ENCODE measurements around the gene LRP2BP. TPM values are rescaled to one million over a fixed set of nuclear protein-coding genes. Genes with fewer than 3 reads are reported as not detected.

LRP2BP gene
- total and polyA plus RNA-seq, 2 of the 13 experiments (the other 11 are each of a cell fraction or from before 2014, with no cell fraction given), result 0.22 to 0.29 TPM

- ChIA-PET CTCF (ENCODE audit: low intra/inter-chr PET ratio, low total read pairs) (no interaction called here), POLR2A (no interaction called here)
- ATAC-seq, result no peak
- H2AFZ ChIP-seq (ENCODE audit: low read length), result no peak overlapping the region
- no TSS peak for BruUV-seq (replicated peaks)
- H3K4me2 ChIP-seq (ENCODE audit: low read depth, low read length), result peak overlapping the region; percentile 74; the same call in 1 of the 2 replicates
- no peak for TF ChIP-seq CREM (IDR thresholded peaks at IDR 0.05)
- TF ChIP-seq CREM (CRISPR knock-in tag; IDR thresholded peaks at IDR 0.05), result no peak
- no peak for TF ChIP-seq ZNF263 (CRISPR knock-in tag; IDR thresholded peaks at IDR 0.05)
- no peak for TF ChIP-seq EED (CRISPR knock-in tag; IDR thresholded peaks at IDR 0.05)
- no peak for TF ChIP-seq ZNF513 (CRISPR knock-in tag; conservative IDR thresholded peaks at IDR 0.05)
- TF ChIP-seq FOXJ3 (CRISPR knock-in tag; IDR thresholded peaks at IDR 0.05; ENCODE audit: borderline replicate concordance), result no peak
- TF ChIP-seq MIER3 (CRISPR knock-in tag; IDR thresholded peaks at IDR 0.05; ENCODE audit: borderline replicate concordance), result no peak
- no peak for TF ChIP-seq ELF3 (CRISPR knock-in tag; IDR thresholded peaks at IDR 0.05)
- no peak for TF ChIP-seq GPN1 (CRISPR knock-in tag; IDR thresholded peaks at IDR 0.05; ENCODE audit: borderline replicate concordance)
- TF ChIP-seq PPARG (CRISPR knock-in tag; conservative IDR thresholded peaks at IDR 0.05), result no peak
- no peak for TF ChIP-seq ZBTB20 (CRISPR knock-in tag; IDR thresholded peaks at IDR 0.05; ENCODE audit: borderline replicate concordance, low read depth)
- TF ChIP-seq TBX2 (CRISPR knock-in tag; IDR thresholded peaks at IDR 0.05; ENCODE audit: borderline replicate concordance), result no peak
- TF ChIP-seq ZNF142 (CRISPR knock-in tag; IDR thresholded peaks at IDR 0.05), result no peak
- TF ChIP-seq KAT7 (CRISPR knock-in tag; IDR thresholded peaks at IDR 0.05; ENCODE audit: borderline replicate concordance), result no peak
- no peak for TF ChIP-seq CHD4 (IDR thresholded peaks at IDR 0.05; ENCODE audit: borderline replicate concordance, low read length)
- TF ChIP-seq JUND (CRISPR knock-in tag; IDR thresholded peaks at IDR 0.05), result no peak
- no peak for TF ChIP-seq TOE1 (CRISPR knock-in tag; IDR thresholded peaks at IDR 0.05)
- no peak for TF ChIP-seq MAZ (IDR thresholded peaks at IDR 0.05; ENCODE audit: borderline replicate concordance, low read depth, low read length)
- no peak for TF ChIP-seq MAZ (CRISPR knock-in tag; IDR thresholded peaks at IDR 0.05; ENCODE audit: low read depth)
- intact Hi-C loops (cut with micrococcal nuclease; ENCODE audit: unreplicated experiment) (loop anchor here (5.0 kb wide), 1 partner anchor 197 kb away; the partner anchor contains the start of gene CFAP97), in situ Hi-C loops (cut with HindIII; ENCODE audit: extremely low pct_ligation_motif_present, low pct_unique_long_range_greater_than_20kb) (no loop called here)
- 94% methylated on average over 8 of the region's 8 CpGs for WGBS (ENCODE audit: low lambda C conversion rate)
- H3K27me3 ChIP-seq (ENCODE audit: control insufficient read depth in 1 of 2, insufficient read depth in 2 of 2, low read length in 2 of 2), result no peaks in the 10 kb centered on the region
- H3K4me3 ChIP-seq (replicated peaks in 1 of 3; ENCODE audit: insufficient read depth in 1 of 3, low read depth in 2 of 3, low read length in 3 of 3), result no peak overlapping the region; a peak in 1 of 6 replicates
- H3K79me2 ChIP-seq (ENCODE audit: insufficient read depth, low read length), result peaks cover 2% of the 10 kb centered on the region
- H3K4me1 ChIP-seq (ENCODE audit: insufficient read depth, low read length), result peaks cover 41% of the 10 kb centered on the region
- H4K20me1 ChIP-seq (ENCODE audit: insufficient read depth, low read length), result no peaks in the 10 kb centered on the region; the same call in 1 of the 2 replicates
- no peaks in the 10 kb centered on the region for H3K9me3 ChIP-seq (ENCODE audit: low read length)
- no peak overlapping the region for H3K27ac ChIP-seq (ENCODE audit: extremely low read length, insufficient read depth, low read length)
- no peak for DNase-seq (ENCODE audit: low spot score)
- peaks cover 2 to 21% of the 10 kb centered on the region in 2 experiments; a peak in 3 of 5 replicates for H3K36me3 ChIP-seq (replicated peaks in 1 of 2; ENCODE audit: control insufficient read depth in 1 of 2, insufficient read depth in 2 of 2, low read length in 2 of 2)
- no peak for FAIRE-seq
- no peak overlapping the region for H3K9ac ChIP-seq (ENCODE audit: insufficient read depth, low read depth, low read length)
Observed at GRCh38 chr4:185399466-185399865, 3.7 kb upstream of the LRP2BP start.

All from HepG2 (cell line).